ENCODE data around the gene C1QTNF1. TPM values are rescaled to one million over a fixed set of nuclear protein-coding genes. Genes with fewer than 3 reads are reported as not detected.

The C1QTNF1 gene
- polyA plus RNA-seq, 1 donor = 1.9 TPM

DNA sequence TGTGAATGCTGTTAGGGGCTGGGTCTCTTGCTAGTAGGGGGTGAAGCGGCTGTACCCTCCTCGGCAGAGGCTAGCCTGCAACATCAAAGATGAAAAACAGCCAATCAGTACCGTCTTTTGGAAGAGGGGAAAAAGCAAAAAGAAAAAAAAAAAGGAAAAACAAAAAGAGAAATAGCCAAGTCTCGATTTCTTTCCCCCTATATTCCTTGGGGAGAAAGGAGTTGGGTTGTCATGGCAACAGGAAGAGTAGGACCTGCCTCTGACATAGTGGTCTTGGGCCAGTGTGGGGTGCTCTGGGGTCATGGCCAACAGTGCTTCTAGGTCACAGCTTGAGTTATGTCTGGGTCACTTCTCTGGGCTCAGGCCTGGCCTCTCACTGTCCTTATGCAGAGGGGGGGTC, 68.6 kb downstream of the C1QTNF1 start:
- DNase-seq = no peak

DNA sequence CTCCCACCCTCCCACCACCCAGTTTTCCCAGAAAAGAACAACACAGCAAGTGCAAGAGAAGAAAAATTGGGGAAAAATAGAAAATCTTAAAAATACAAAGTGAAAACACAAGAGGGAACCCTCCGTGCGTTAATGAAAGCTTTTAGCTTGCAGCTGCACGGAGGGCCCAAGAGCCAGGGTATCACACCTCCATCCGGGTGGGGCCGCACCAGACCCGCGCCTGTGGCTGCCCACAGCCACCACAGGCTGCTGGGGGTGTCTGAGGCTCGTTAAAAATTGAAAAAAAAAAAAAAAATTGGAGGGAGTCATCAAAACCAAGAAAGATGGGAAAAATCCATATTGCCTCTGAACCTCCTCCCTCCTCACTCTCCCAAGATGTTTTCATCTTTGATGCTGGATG, 69.3 kb downstream of the C1QTNF1 start:
- DNase-seq = no peak

DNA sequence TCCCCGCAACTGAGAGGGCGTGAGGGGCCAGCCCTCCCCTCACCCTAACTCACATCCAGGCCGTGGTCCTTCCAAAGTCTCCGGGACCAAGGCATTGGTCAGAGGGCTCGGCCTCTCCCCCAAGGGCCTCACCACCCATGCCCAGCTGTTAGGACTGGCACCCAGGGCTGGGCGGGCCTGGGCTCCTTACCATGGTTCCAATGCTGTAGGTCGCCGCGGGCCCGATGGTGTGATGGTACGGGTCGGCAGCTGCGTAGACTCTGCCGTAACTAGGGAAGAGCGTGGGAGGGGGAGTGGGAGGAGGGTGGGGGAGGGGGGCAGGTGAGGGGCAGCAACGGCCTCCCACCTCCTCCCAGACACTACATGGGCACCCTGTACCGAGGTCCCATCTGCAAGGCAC, 70.3 kb downstream of the C1QTNF1 start:
- no peak for DNase-seq

DNA sequence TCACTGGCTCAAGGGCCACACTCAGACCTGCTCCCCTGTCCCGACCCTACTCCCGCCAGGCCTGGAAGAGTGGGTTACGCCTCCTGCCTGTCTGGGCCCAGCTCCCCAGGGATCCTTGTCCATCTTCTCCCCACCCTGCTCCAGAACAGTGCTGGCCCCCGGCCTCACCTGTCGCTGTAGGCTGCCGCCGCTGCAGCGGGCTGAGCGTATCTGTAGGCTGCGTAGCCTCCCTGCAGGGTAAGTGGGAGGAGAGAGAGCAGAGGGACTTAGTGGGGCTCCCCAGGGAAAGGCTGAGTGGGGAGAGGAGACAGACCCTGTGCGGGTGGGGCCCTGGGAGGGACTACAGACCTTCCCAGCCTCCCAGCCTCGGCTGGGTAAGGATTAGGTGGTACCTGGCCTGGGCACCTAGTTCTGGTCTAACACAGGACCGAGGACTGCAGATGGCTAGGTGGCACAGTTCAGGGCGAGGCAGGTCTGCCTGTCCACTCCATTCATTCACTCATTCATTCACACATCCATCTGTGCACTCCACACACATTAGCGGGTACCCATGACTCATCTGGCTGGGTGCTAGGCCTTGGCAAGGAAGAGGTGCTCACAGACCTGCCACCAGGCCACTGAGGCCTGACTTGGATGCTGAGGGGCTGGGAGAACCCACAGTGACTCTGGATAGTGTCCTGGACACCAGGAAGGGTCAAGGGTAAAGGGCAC, 71.5 kb downstream of the C1QTNF1 start:
- no peak for DNase-seq

DNA sequence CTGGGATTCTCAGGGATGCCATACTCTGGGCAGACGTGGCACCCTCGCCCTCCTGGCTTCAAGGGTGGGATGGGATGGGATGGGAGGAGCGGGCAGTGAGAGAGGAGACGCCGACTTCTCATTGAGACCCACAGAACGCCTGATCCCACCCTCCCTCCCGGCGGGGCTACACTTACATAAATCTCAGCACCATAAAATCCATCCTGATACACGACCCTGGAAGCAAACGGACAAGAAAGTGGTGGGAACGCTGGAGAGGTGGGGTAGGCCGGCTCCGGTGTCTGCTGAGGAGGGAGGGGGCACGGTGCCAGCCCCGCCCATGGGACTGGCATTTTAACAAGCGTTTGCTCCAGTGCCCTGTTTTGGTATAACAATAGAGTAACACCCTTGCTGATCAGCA, 72.5 kb downstream of the C1QTNF1 start:
- DNase-seq = no peak

DNA sequence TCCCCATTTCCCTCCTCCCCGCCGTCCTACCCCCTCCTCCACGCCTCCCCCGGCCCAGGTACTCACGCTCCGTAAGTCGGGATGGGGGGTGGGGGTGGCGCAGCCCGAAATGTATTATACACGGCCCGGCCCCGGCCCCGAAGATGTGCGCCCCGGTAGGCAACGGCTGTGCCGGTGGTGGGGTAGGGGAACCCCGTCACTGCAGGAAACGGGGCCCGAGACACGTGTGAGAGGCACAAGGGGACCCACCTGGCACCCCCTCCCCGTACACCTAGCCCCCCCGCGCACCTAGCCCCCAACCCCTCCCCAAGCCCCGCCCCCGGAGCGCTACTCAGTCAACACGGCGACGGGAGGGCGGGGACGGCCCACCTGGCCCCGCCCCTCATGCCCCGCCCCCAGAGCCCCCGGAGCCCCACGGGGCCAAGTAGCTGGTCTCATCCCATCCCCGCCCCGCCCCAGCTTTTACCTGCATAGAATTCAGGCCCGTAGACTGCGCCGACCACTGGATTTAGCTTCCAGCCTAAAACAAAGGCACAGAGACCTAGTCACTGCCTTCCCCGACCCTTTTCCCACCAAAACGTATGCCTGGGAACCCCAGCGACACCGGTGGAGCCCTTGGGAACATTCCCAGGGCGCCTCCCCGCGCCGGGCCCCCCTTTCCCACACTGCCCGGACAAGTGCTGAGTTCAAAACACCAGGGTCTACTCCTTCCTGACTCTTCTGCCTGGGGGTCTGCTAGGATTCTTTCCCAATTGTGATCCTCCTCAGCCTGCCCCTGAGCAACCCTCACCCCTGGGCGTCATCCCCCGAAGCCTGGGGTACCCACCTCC, 73.5 kb downstream of the C1QTNF1 start:
- DNase-seq = no peak

DNA sequence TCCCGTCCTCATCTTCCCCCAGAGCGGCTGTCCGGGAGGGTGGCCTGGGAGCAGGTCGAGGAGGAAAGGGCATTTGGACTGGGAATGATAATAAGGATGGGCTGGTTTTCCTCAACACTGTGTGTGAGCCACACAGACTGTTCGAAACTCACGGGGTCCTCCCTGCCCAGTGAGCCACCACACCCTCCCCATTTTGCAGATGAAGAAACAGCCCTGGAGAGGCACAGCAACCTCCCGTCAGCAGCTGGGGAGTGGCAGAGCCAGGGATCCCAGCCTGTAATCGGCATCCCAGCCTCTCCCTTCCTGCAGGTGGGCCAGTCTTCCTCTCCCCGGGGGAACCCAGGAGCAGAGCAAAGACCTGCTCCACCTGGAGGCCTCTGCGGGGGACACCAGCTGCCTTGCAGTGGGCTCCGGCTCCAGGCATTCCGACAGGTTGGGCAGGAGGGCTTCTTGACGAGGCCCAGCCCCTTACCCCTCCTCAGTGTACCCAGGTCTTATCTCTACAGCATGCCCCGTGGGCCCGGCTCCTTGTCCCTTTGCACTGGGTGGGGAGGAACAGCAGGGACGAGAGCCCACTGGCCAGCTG, 74.4 kb downstream of the C1QTNF1 start:
- no peak for DNase-seq

Other genes with a start within 250 kb of the C1QTNF1 start
- gene CYTH1, start 241.9 kb upstream of the C1QTNF1 start, polyA plus RNA-seq (ENCODE audit: insufficient read length) = 28.6 TPM
- gene USP36, start 183.4 kb upstream of the C1QTNF1 start, polyA plus RNA-seq (ENCODE audit: insufficient read length) = 54.8 TPM
- 0.78 TPM for gene CEP295NL, start 121.0 kb upstream of the C1QTNF1 start, polyA plus RNA-seq (ENCODE audit: insufficient read length)
- 138 TPM for gene TIMP2, start 98.8 kb upstream of the C1QTNF1 start, polyA plus RNA-seq (ENCODE audit: insufficient read length)
- gene LGALS3BP, start 44.2 kb upstream of the C1QTNF1 start, polyA plus RNA-seq (ENCODE audit: insufficient read length) = 115 TPM
- 44.8 TPM for gene CANT1, start 14.4 kb upstream of the C1QTNF1 start, polyA plus RNA-seq (ENCODE audit: insufficient read length)
- gene ENGASE, start 50.7 kb downstream of the C1QTNF1 start, polyA plus RNA-seq (ENCODE audit: insufficient read length) = 21.0 TPM

All from left kidney (tissue), 2 donors.